HG02885 (cell line): Measurements from ENCODE around the gene PLEKHA4.
"Not testable (repeated sequence)": the region's sequence is repeated elsewhere in the genome, so short reads cannot be mapped to it uniquely, and the experiment has no call there.

Experiments
- ATAC-seq: cut with Tn5 transposase; IDR thresholded peaks from one replicate; pipeline ENCODE4 v1.9.1; 2021; ENCODE audit warnings: mild to moderate bottlenecking; ENCODE audit not compliant: unreplicated experiment, poor library complexity

PLEKHA4 gene

GRCh38 chr19:48805452-48805851 is 63.0 kb downstream of the PLEKHA4 start:
- ATAC-seq = no peak

- no peak for ATAC-seq
Measured at GRCh38 chr19:48804496-48804895, 63.9 kb downstream of the PLEKHA4 start.

- ATAC-seq = no peak
Measured at GRCh38 chr19:48802623-48803022, 65.8 kb downstream of the PLEKHA4 start.

GRCh38 chr19:48799358-48800300 is 68.8 kb downstream of the PLEKHA4 start:
- no peak for ATAC-seq

GRCh38 chr19:48798937-48799336 is 69.5 kb downstream of the PLEKHA4 start:
- no peak for ATAC-seq

- ATAC-seq = no peak
Measured at GRCh38 chr19:48797103-48797502, 71.3 kb downstream of the PLEKHA4 start.

- no peak for ATAC-seq
Measured at GRCh38 chr19:48796298-48797083, 71.9 kb downstream of the PLEKHA4 start.

GRCh38 chr19:48795685-48796070 is 72.7 kb downstream of the PLEKHA4 start:
- ATAC-seq = no peak

GRCh38 chr19:48795055-48795684 is 73.2 kb downstream of the PLEKHA4 start:
- ATAC-seq = peak; percentile 85

- no peak for ATAC-seq
Measured at GRCh38 chr19:48794291-48794690, 74.1 kb downstream of the PLEKHA4 start.

GRCh38 chr19:48793271-48793670 is 75.1 kb downstream of the PLEKHA4 start:
- no peak for ATAC-seq

- not testable (repeated sequence) for ATAC-seq
Measured at GRCh38 chr19:48787331-48787730, 81.1 kb downstream of the PLEKHA4 start.
